HEK293 (cell line): Measurements from ENCODE around the gene HMGB3.

Source experiments
- CTCF ChIA-PET: fragments of 350-600 bp; formaldehyde crosslinking; extraction: SDS; loops from one replicate; lab custom pipeline; 2021; ENCODE audit warnings: antibody characterized with exemption; lab: Yijun Ruan, JAX
- POLR2A ChIA-PET: fragments of 300-600 bp; formaldehyde crosslinking; extraction: SDS; loops from one replicate; lab custom pipeline; 2020; ENCODE audit warnings: antibody characterized with exemption, inconsistent platforms; lab: Yijun Ruan, JAX
- H3K27ac ChIP-seq: fragments of 200-500 bp; sonication (Bioruptor generic); 2 replicates; pipeline ENCODE4 v1.5.1; 2014; ENCODE audit warnings: low read depth, low read length, control low read depth, inconsistent platforms; ENCODE audit errors: extremely low read depth
- H3K36me3 ChIP-seq, 2 experiments: fragments of 200-500 bp in 1 of 2; sonication (Bioruptor generic) in 1 of 2; 1 replicate in 1 of 2; 2 replicates in 1 of 2; pipeline ENCODE4 v1.5.1; 2014 to 2017; ENCODE audit warnings: inconsistent platforms in 2 of 2, low read length in 2 of 2; ENCODE audit not compliant: control insufficient read depth in 2 of 2, insufficient read depth in 1 of 2
- H3K4me1 ChIP-seq: fragments of 200-500 bp; sonication (Bioruptor generic); 2 replicates; pipeline ENCODE4 v1.5.1; 2014; ENCODE audit warnings: mild to moderate bottlenecking, low read length, inconsistent platforms; ENCODE audit not compliant: control insufficient read depth, insufficient read depth
- H3K4me3 ChIP-seq: 2 replicates; pipeline ENCODE4 v1.5.1; 2011; ENCODE audit warnings: low read depth, mild to moderate bottlenecking, control low read depth, low read length, moderate library complexity
- H3K9me3 ChIP-seq: fragments of 200-500 bp; sonication (Bioruptor generic); 2 replicates; pipeline ENCODE4 v1.5.1; 2014; ENCODE audit warnings: low read depth, low read length, inconsistent platforms; ENCODE audit not compliant: control insufficient read depth, insufficient read depth
- BCL11A ChIP-seq: fragments of 450-650 bp; formaldehyde crosslinking; IDR thresholded peaks from 2 replicates; pipeline ENCODE4 v1.5.1; 2016; ENCODE audit warnings: low read depth, missing biosample characterization, missing genetic modification characterization
- ZBTB26 ChIP-seq: fragments of 450-650 bp; formaldehyde crosslinking; optimal IDR thresholded peaks from 2 replicates; pipeline ENCODE3; 2016; ENCODE audit warnings: missing biosample characterization, mild to moderate bottlenecking, missing genetic modification characterization
- ZFHX2 ChIP-seq: fragments of 450-650 bp; formaldehyde crosslinking; conservative IDR thresholded peaks from 2 replicates; pipeline ENCODE4 v1.5.1; 2016; ENCODE audit warnings: missing biosample characterization, missing genetic modification characterization
- ZNF2 ChIP-seq: fragments of 450-650 bp; formaldehyde crosslinking; IDR thresholded peaks from 2 replicates; pipeline ENCODE4 v1.5.1; 2016; ENCODE audit warnings: missing biosample characterization, missing genetic modification characterization
- ZNF214 ChIP-seq: fragments of 450-650 bp; formaldehyde crosslinking; IDR thresholded peaks from 2 replicates; pipeline ENCODE4 v1.5.1; 2017; ENCODE audit warnings: missing biosample characterization, mild to moderate bottlenecking, missing genetic modification characterization, borderline replicate concordance
- ZNF280C ChIP-seq: fragments of 450-650 bp; formaldehyde crosslinking; IDR thresholded peaks from 2 replicates; pipeline ENCODE4 v1.5.1; 2016; ENCODE audit warnings: missing biosample characterization, missing genetic modification characterization
- ZNF843 ChIP-seq: fragments of 450-650 bp; formaldehyde crosslinking; IDR thresholded peaks from 2 replicates; pipeline ENCODE4 v1.5.1; 2016; ENCODE audit warnings: missing biosample characterization, missing genetic modification characterization

HMGB3 gene

GRCh38 chrX:151039351-151039750, 56.2 kb downstream of the HMGB3 start:
- Histone ChIP-seq H3K9me3 (no peaks in the 10 kb centered on the region), H3K36me3 (no peaks in the 10 kb centered on the region), H3K4me1 (no peaks in the 10 kb centered on the region)
- CTCF ChIA-PET: interaction anchor here (0.6 kb wide), 1 partner anchor 57 kb away, joined by 3 read pairs; no protein-coding TSS in a partner anchor
- POLR2A ChIA-PET: no interaction called here
- no peak for TF ChIP-seq ZBTB26 (tag by site-specific recombination)
- TF ChIP-seq ZFHX2 (tag by site-specific recombination): no peak
- no peak for TF ChIP-seq ZNF843
- TF ChIP-seq ZNF2 (tag by site-specific recombination): no peak
- TF ChIP-seq ZNF280C: no peak
- no peak for TF ChIP-seq ZNF214 (tag by site-specific recombination)
- TF ChIP-seq BCL11A: no peak
- TF ChIP-seq, all 188 proteins: peak for 0
- Histone ChIP-seq H3K4me3 (no peak overlapping the region), H3K27ac (no peak overlapping the region)
